Esophagus (tissue), 2 donors: ENCODE data around the gene NR2F1. TPM values are rescaled to one million over a fixed set of nuclear protein-coding genes. Genes with fewer than 3 reads are reported as not detected.

ENCODE experiments used
- H3K27ac ChIP-seq, 2 donors: one replicate each; pipeline ENCODE4 v1.5.1; 2013; ENCODE audit warnings: low read depth in 2 of 2, mild to moderate bottlenecking in 2 of 2, inconsistent platforms in 1 of 2, low read length in 1 of 2, moderate library complexity in 1 of 2
- H3K27me3 ChIP-seq, 2 donors: one replicate each; pipeline ENCODE4 v1.6.1; 2013; ENCODE audit warnings: low read length in 2 of 2, control low read depth in 1 of 2, mild to moderate bottlenecking in 1 of 2; ENCODE audit not compliant: insufficient read depth in 2 of 2, control insufficient read depth in 1 of 2
- H3K36me3 ChIP-seq, 2 donors: one replicate each; pipeline ENCODE4 v1.6.1; 2013; ENCODE audit warnings: low read length in 1 of 2; ENCODE audit not compliant: control insufficient read depth in 2 of 2, insufficient read depth in 2 of 2
- H3K4me1 ChIP-seq, 2 donors: one replicate each; pipeline ENCODE4 v1.6.1; 2013; ENCODE audit warnings: low read length in 1 of 2; ENCODE audit not compliant: control insufficient read depth in 2 of 2, insufficient read depth in 2 of 2
- H3K4me3 ChIP-seq, 2 donors: one replicate each; pipeline ENCODE4 v1.5.1; 2013; ENCODE audit warnings: low read length in 2 of 2, mild to moderate bottlenecking in 2 of 2, low read depth in 1 of 2, moderate library complexity in 1 of 2
- H3K9me3 ChIP-seq, 2 donors: one replicate each; pipeline ENCODE4 v1.6.1; 2013; ENCODE audit warnings: mild to moderate bottlenecking in 2 of 2, low read depth in 1 of 2, low read length in 1 of 2, moderate library complexity in 1 of 2; ENCODE audit not compliant: control insufficient read depth in 2 of 2, insufficient read depth in 1 of 2
- WGBS, 2 donors: extraction: QIAGEN DNeasy Blood & Tissue Kit; methylation state at CpG; one replicate each; pipeline ENCODE4 v1.1.7; 2013; 5-methylcytosine and 5-hydroxymethylcytosine counted together
- polyA plus RNA-seq, 2 donors: library from polyadenylated mRNA; stranded (reverse); fragments of 200-250 nt; gene quantifications; one replicate each; pipeline ENCODE4 v1.2.3, GENCODE V29; 2013
- donor health status: healthy with polysubstance abuse.
- donor health status: Bipolar disorder and iron deficiency.

Gene NR2F1
- polyA plus RNA-seq, 2 donors = 2.2 to 9.5 TPM

DNA sequence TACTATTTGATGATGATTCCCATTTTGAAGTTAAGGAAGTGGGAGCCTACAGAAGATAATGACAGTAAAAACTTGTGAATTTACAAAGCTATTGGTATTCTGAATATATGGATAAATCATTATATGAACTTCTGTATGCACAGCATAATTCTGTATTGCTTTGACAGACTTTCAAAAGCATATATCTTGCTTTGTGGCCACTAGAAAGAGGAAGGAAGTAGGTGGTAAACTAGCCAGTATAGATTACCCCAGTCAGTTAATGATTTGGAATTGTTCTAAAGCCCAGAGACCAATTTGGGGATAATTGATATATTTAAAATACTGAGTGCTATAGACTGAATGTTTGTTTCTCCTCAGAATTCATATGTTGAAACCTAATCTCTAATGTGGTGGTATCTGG lies 53.0 kb downstream of the NR2F1 start:
- no peaks in the 10 kb centered on the region for H3K4me1 ChIP-seq
- no peaks in the 10 kb centered on the region for H3K36me3 ChIP-seq
- H3K27me3 ChIP-seq = no peaks in the 10 kb centered on the region

GRCh38 chr5:93636837-93637236 lies 53.8 kb downstream of the NR2F1 start:
- Histone ChIP-seq H3K4me1 (no peaks in the 10 kb centered on the region), H3K27me3 (no peaks in the 10 kb centered on the region), H3K9me3 (no peaks in the 10 kb centered on the region), H3K4me3 (no peak overlapping the region), H3K27ac (no peak overlapping the region), H3K36me3 (no peaks in the 10 kb centered on the region)
- WGBS, 2 donors = 74 to 79% methylated on average over 1 of the region's 1 CpG

More for the DNA sequence above, 53.0 kb downstream of the NR2F1 start:
- Histone ChIP-seq H3K9me3 (no peaks in the 10 kb centered on the region), H3K4me3 (no peak overlapping the region), H3K27ac (no peak overlapping the region)

DNA sequence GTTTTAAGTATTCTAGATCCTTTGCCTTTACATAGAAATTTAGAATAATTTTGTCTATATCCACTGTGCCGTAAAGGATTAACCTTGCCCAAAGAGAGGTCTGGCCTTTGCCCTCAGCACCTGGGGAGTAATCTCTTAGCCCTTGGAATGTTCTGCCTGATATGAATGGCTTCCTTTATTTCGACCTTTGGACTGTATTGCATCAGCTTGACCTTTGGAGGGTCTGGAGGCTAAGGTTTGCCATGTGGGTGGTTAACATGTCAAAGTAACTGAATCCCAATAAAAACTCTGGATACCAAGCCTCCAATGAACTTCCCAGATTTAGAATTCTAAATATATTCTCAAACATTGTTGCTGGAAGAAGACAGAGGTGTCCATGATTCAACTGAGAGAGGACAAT lies 54.7 kb downstream of the NR2F1 start:
- no peak overlapping the region for H3K27ac ChIP-seq
- H3K9me3 ChIP-seq = no peaks in the 10 kb centered on the region
- no peak overlapping the region for H3K4me3 ChIP-seq
- 74 to 89% methylated on average over 2 of the region's 2 CpGs for WGBS, 2 donors
- H3K4me1 ChIP-seq = no peaks in the 10 kb centered on the region
- H3K36me3 ChIP-seq = no peaks in the 10 kb centered on the region
- no peaks in the 10 kb centered on the region for H3K27me3 ChIP-seq

- Histone ChIP-seq H3K9me3 (no peaks in the 10 kb centered on the region), H3K4me1 (no peaks in the 10 kb centered on the region)
- WGBS, 2 donors = 94 to 98% methylated on average over 3 of the region's 3 CpGs
Observed at GRCh38 chr5:93642526-93642925, 59.5 kb downstream of the NR2F1 start.

More at GRCh38 chr5:93642526-93642925, 59.5 kb downstream of the NR2F1 start:
- Histone ChIP-seq H3K27ac (no peak overlapping the region), H3K36me3 (no peaks in the 10 kb centered on the region), H3K4me3 (no peak overlapping the region), H3K27me3 (no peaks in the 10 kb centered on the region)

Other genes starting within 250 kb of the NR2F1 start
- 1 to 10 TPM; 3.2 to 3.4 TPM for gene NR2F1-AS1, start 2.0 kb upstream of the NR2F1 start, polyA plus RNA-seq
- under 1 TPM; 0.01 to 0.31 TPM for gene POU5F2, start 158.4 kb downstream of the NR2F1 start, polyA plus RNA-seq